Measurements from ENCODE around the gene RASSF7. TPM values are rescaled to one million over a fixed set of nuclear protein-coding genes. Genes with fewer than 3 reads are reported as not detected.

The RASSF7 gene
- polyA plus RNA-seq, 1 of the 3 experiments (the other 2 are of a cell fraction): 19.8 TPM

GRCh38 chr11:531919-532526, 28.7 kb upstream of the RASSF7 start:
- CTCF ChIA-PET: interaction anchor here (2.3 kb wide), 2 partner anchors 13 to 22 kb away, joined by 5 to 13 read pairs; no protein-coding TSS in a partner anchor
- H2AFZ ChIP-seq (ENCODE audit: low read depth): no peak overlapping the region
- H3F3A ChIP-seq (replicated peaks; ENCODE audit: insufficient read depth): no peaks in the 10 kb centered on the region
- no peaks in the 10 kb centered on the region for H3K9me3 ChIP-seq
- no peaks in the 10 kb centered on the region for H3K27me3 ChIP-seq (ENCODE audit: insufficient read depth)
- H4K20me1 ChIP-seq (ENCODE audit: insufficient read depth): peaks cover 10% of the 10 kb centered on the region; the same call in 1 of the 2 replicates
- H3K27ac ChIP-seq (ENCODE audit: low read depth in 2 of 2, low read length in 1 of 2): no peak overlapping the region
- no peak overlapping the region for H3K4me2 ChIP-seq
- no peaks in the 10 kb centered on the region for H3K9me2 ChIP-seq
- WGBS (ENCODE audit: low lambda C conversion rate): 94% methylated on average over 10 of the region's 18 CpGs
- no peak overlapping the region for H3K9ac ChIP-seq
- DNase-seq: no peak
- peaks cover 0 to 27% of the 10 kb centered on the region in 2 experiments for H3K36me3 ChIP-seq (replicated peaks in 1 of 2; ENCODE audit: control insufficient read depth in 1 of 2, insufficient read depth in 2 of 2, low read length in 1 of 2)
- H3K4me1 ChIP-seq (ENCODE audit: control insufficient read depth in 1 of 2, insufficient read depth in 2 of 2, low read depth in 1 of 2, low read length in 1 of 2): peaks cover 0 to 12% of the 10 kb centered on the region in 2 experiments; a peak in 1 of 4 replicates
- POLR2A ChIA-PET: no interaction called here
- peaks cover 15% of the 10 kb centered on the region for H3K79me2 ChIP-seq (ENCODE audit: insufficient read depth)
- TF ChIP-seq REST (IDR thresholded peaks at IDR 0.05; ENCODE audit: low read depth, low read length) (no peak), POLR2AphosphoS5 (IDR thresholded peaks at IDR 0.05; ENCODE audit: low read depth, low read length) (no peak)
- no peak overlapping the region for H3K4me3 ChIP-seq (ENCODE audit: low read depth in 2 of 2, low read length in 1 of 2)

- Histone ChIP-seq H3K9me3 (no peaks in the 10 kb centered on the region), H4K20me1 (ENCODE audit: insufficient read depth) (peaks cover 10% of the 10 kb centered on the region; the same call in 1 of the 2 replicates), H3K4me1 (ENCODE audit: control insufficient read depth in 1 of 2, insufficient read depth in 2 of 2, low read depth in 1 of 2, low read length in 1 of 2) (peaks cover 0 to 12% of the 10 kb centered on the region in 2 experiments; a peak in 1 of 4 replicates), H3K4me3 (ENCODE audit: low read depth in 2 of 2, low read length in 1 of 2) (no peak overlapping the region), H3K27ac (ENCODE audit: low read depth in 2 of 2, low read length in 1 of 2) (no peak overlapping the region), H2AFZ (ENCODE audit: low read depth) (no peak overlapping the region), H3K79me2 (ENCODE audit: insufficient read depth) (peaks cover 15% of the 10 kb centered on the region), H3F3A (replicated peaks; ENCODE audit: insufficient read depth) (no peaks in the 10 kb centered on the region), H3K9me2 (no peaks in the 10 kb centered on the region), H3K4me2 (no peak overlapping the region), H3K27me3 (ENCODE audit: insufficient read depth) (no peaks in the 10 kb centered on the region), H3K36me3 (replicated peaks in 1 of 2; ENCODE audit: control insufficient read depth in 1 of 2, insufficient read depth in 2 of 2, low read length in 1 of 2) (peaks cover 0 to 27% of the 10 kb centered on the region in 2 experiments), H3K9ac (no peak overlapping the region)
- ChIA-PET POLR2A (no interaction called here), CTCF (interaction anchor here (2.3 kb wide), 2 partner anchors 14 to 22 kb away, joined by 5 to 13 read pairs; no protein-coding TSS in a partner anchor)
- 96% methylated on average over 10 of the region's 23 CpGs for WGBS (ENCODE audit: low lambda C conversion rate)
- no peak for DNase-seq
- TF ChIP-seq IRF3 (IDR thresholded peaks at IDR 0.05; ENCODE audit: low read depth, low read length): no peak
- TF ChIP-seq TCF12 (IDR thresholded peaks at IDR 0.05): no peak
- no peak for TF ChIP-seq FOXJ3 (CRISPR knock-in tag; IDR thresholded peaks at IDR 0.05)
- no peak for TF ChIP-seq PBX3 (IDR thresholded peaks at IDR 0.05)
- no peak for TF ChIP-seq FOXM1 (IDR thresholded peaks at IDR 0.05; ENCODE audit: low read depth)
- no peak for TF ChIP-seq POLR2AphosphoS5 (IDR thresholded peaks at IDR 0.05; ENCODE audit: low read depth, low read length)
- TF ChIP-seq USF2 (IDR thresholded peaks at IDR 0.05; ENCODE audit: borderline replicate concordance, low read depth, low read length): no peak
- no peak for TF ChIP-seq GABPA (IDR thresholded peaks at IDR 0.05; ENCODE audit: low read depth)
- TF ChIP-seq RAD21 (IDR thresholded peaks at IDR 0.05; ENCODE audit: low read length): no peak
- no peak for TF ChIP-seq TEAD4 (IDR thresholded peaks at IDR 0.05; ENCODE audit: borderline replicate concordance, insufficient read depth)
Measured at GRCh38 chr11:532527-532985, 28.2 kb upstream of the RASSF7 start.
